GM23338 (cell line): ENCODE data around the gene AGAP3. TPM values are rescaled to one million over a fixed set of nuclear protein-coding genes. Genes with fewer than 3 reads are reported as not detected.

ENCODE experiments used
- ATAC-seq: fragments of 200-7000 bp; cut with Tn5 transposase; 3 replicates; pipeline ENCODE4 v1.9.1; 2020
- DNase-seq: peaks from one replicate; pipeline ENCODE4 v3.0.0-alpha.2; 2015; ENCODE audit warnings: low spot score
- H2AFZ ChIP-seq: fragments of 200-600 bp; sonication (generic); 2 replicates; pipeline ENCODE4 v1.8.0; 2016; ENCODE audit warnings: antibody characterized with exemption, mild to moderate bottlenecking, moderate library complexity
- H3F3A ChIP-seq: fragments of 200-600 bp; sonication (generic); replicated peaks from 2 replicates; pipeline ENCODE4 v1.8.0; 2017; ENCODE audit warnings: antibody characterized with exemption, mixed run types, low read depth
- H3K27ac ChIP-seq: fragments of 200-600 bp; sonication (generic); 2 replicates; pipeline ENCODE4 v1.6.1; 2016; ENCODE audit warnings: low read depth
- H3K27me3 ChIP-seq: fragments of 200-600 bp; sonication (generic); 2 replicates; pipeline ENCODE4 v1.8.0; 2016; ENCODE audit warnings: mild to moderate bottlenecking, mixed run types, moderate library complexity; ENCODE audit not compliant: insufficient read depth
- H3K36me3 ChIP-seq: fragments of 200-600 bp; sonication (generic); 2 replicates; pipeline ENCODE4 v1.8.0; 2016; ENCODE audit warnings: mild to moderate bottlenecking; ENCODE audit not compliant: insufficient read depth
- H3K4me1 ChIP-seq: fragments of 200-600 bp; sonication (generic); 2 replicates; pipeline ENCODE4 v1.8.0; 2016; ENCODE audit warnings: mild to moderate bottlenecking, moderate library complexity; ENCODE audit not compliant: insufficient read depth
- H3K4me2 ChIP-seq: fragments of 200-600 bp; sonication (generic); 2 replicates; pipeline ENCODE4 v1.7.1; 2017; ENCODE audit warnings: mixed run types
- H3K4me3 ChIP-seq: fragments of 200-600 bp; sonication (generic); 2 replicates; pipeline ENCODE4 v1.6.1; 2016; ENCODE audit warnings: mixed run types
- H3K79me2 ChIP-seq: fragments of 200-600 bp; sonication (generic); replicated peaks from 2 replicates; pipeline ENCODE4 v1.8.0; 2017; ENCODE audit warnings: mild to moderate bottlenecking; ENCODE audit not compliant: insufficient read depth
- H3K9me2 ChIP-seq: fragments of 200-600 bp; sonication (generic); 2 replicates; pipeline ENCODE4 v1.8.0; 2017; ENCODE audit not compliant: insufficient read depth
- H4K20me1 ChIP-seq: fragments of 200-600 bp; sonication (generic); replicated peaks from 2 replicates; pipeline ENCODE4 v1.8.0; 2017; ENCODE audit warnings: mild to moderate bottlenecking; ENCODE audit not compliant: insufficient read depth
- H3K27ac Mint-ChIP-seq: 2 replicates; pipeline ENCODE4 v1.8.0; 2020; ENCODE audit warnings: inconsistent platforms, mild to moderate bottlenecking, moderate library complexity, mixed read lengths
- H3K27me3 Mint-ChIP-seq: 3 replicates; pipeline ENCODE4 v1.8.0; 2022; ENCODE audit warnings: low read depth, mild to moderate bottlenecking, moderate library complexity, mixed read lengths, inconsistent platforms; ENCODE audit not compliant: insufficient read depth, poor library complexity
- H3K36me3 Mint-ChIP-seq: 3 replicates; pipeline ENCODE4 v1.8.0; 2021; ENCODE audit warnings: low read depth, mild to moderate bottlenecking, inconsistent platforms, moderate library complexity, mixed read lengths
- H3K4me1 Mint-ChIP-seq: 3 replicates; pipeline ENCODE4 v1.8.0; 2020; ENCODE audit warnings: mild to moderate bottlenecking, inconsistent platforms, mixed read lengths
- H3K4me3 Mint-ChIP-seq: 3 replicates; pipeline ENCODE4 v1.8.0; 2021; ENCODE audit warnings: moderate library complexity, mild to moderate bottlenecking, inconsistent platforms, mixed read lengths
- H3K9me3 Mint-ChIP-seq: 3 replicates; pipeline ENCODE4 v1.8.0; 2020; ENCODE audit warnings: moderate library complexity, mild to moderate bottlenecking, inconsistent platforms, mixed read lengths
- CREB1 ChIP-seq: fragments of 250-450 bp; sonication (Bioruptor Pico); IDR thresholded peaks from 2 replicates; pipeline ENCODE4 v1.5.0; 2020; ENCODE audit warnings: low read depth, mild to moderate bottlenecking, moderate library complexity
- CTCF ChIP-seq, 2 experiments: fragments of 200-600 bp in 1 of 2; sonication (generic) in 1 of 2; conservative IDR thresholded peaks; 2 replicates each; pipeline versions ENCODE4 v1.5.1 to v1.6.1; 2016 to 2017; ENCODE audit warnings: antibody characterized with exemption in 2 of 2, low read depth in 2 of 2, mild to moderate bottlenecking in 2 of 2, moderate library complexity in 1 of 2
- EZH2 ChIP-seq: fragments of 200-600 bp; sonication (generic); IDR thresholded peaks from one replicate; pipeline ENCODE4 v1.8.0; 2017; ENCODE audit warnings: antibody characterized with exemption, mild to moderate bottlenecking, low read depth; ENCODE audit not compliant: unreplicated experiment
- EZH2phosphoT487 ChIP-seq: fragments of 200-600 bp; sonication (generic); IDR thresholded peaks from one replicate; pipeline ENCODE4 v1.8.1; 2018; ENCODE audit warnings: antibody characterized with exemption; ENCODE audit not compliant: unreplicated experiment
- JUNB ChIP-seq: IDR thresholded peaks from one replicate; pipeline ENCODE4 v1.6.1; 2016; ENCODE audit warnings: antibody characterized with exemption; ENCODE audit not compliant: unreplicated experiment
- NANOG ChIP-seq: IDR thresholded peaks from 2 replicates; pipeline ENCODE4 v1.6.1; 2016; ENCODE audit warnings: antibody characterized with exemption, borderline replicate concordance
- POLR2AphosphoS5 ChIP-seq: IDR thresholded peaks from 2 replicates; pipeline ENCODE4 v1.6.1; 2016; ENCODE audit warnings: antibody characterized with exemption, low read depth
- STAT1 ChIP-seq: IDR thresholded peaks from one replicate; pipeline ENCODE4 v1.6.1; 2016; ENCODE audit warnings: antibody characterized with exemption; ENCODE audit not compliant: unreplicated experiment
- ZNF331 ChIP-seq: fragments of 250-450 bp; sonication (Bioruptor Pico); IDR thresholded peaks from 2 replicates; pipeline ENCODE4 v1.5.0; 2020; ENCODE audit warnings: low read depth, mild to moderate bottlenecking, moderate library complexity
- polyA plus RNA-seq: library from polyadenylated mRNA; unstranded; fragments of >200 nt; fragmentation: Nextera tagmentation; extraction: Ambion mirVana; gene quantifications from 2 replicates; pipeline ENCODE4 v1.2.1, GENCODE V29; 2016
- total RNA-seq: library from RNA; depleted of rRNA; stranded (reverse); fragments of >200 nt; shearing (Covaris generic); gene quantifications from 2 replicates; pipeline ENCODE4 v1.2.3, GENCODE V29; 2014
- TF ChIP-seq, protein P1 (sequence below): fragments of 250-450 bp; sonication (Bioruptor Pico); IDR thresholded peaks from 2 replicates; pipeline ENCODE4 v1.5.0; 2020; ENCODE audit warnings: mild to moderate bottlenecking, moderate library complexity
- TF ChIP-seq, protein P2 (sequence below): IDR thresholded peaks from 2 replicates; pipeline ENCODE4 v1.6.1; 2016; ENCODE audit warnings: antibody characterized with exemption

The AGAP3 gene
- total and polyA plus RNA-seq, 2 experiments from 2014 or later = 24.0 to 39.2 TPM

- DNase-seq (no peak), ATAC-seq (no peak)
- no peak overlapping the region for H3K27ac Mint-ChIP-seq
- Histone ChIP-seq H3K79me2 (no peaks in the 10 kb centered on the region), H4K20me1 (peaks cover 11% of the 10 kb centered on the region), H3K9me2 (no peaks in the 10 kb centered on the region), H3K27me3 (peaks cover 98% of the 10 kb centered on the region), H3K4me3 (peak overlapping the region; percentile 65; the same call in 1 of the 2 replicates), H3K36me3 (no peaks in the 10 kb centered on the region), H2AFZ (no peak overlapping the region; the same call in 1 of the 2 replicates), H3F3A (peaks cover 13% of the 10 kb centered on the region; the same call in 1 of the 2 replicates), H3K27ac (no peak overlapping the region), H3K4me2 (peak overlapping the region; percentile 87), H3K4me1 (peaks cover 10% of the 10 kb centered on the region)
- TF ChIP-seq POLR2AphosphoS5 (no peak), ZNF331 (no peak)
- H3K4me3 Mint-ChIP-seq = peak overlapping the region; percentile 73
- peaks cover 48% of the 10 kb centered on the region for H3K27me3 Mint-ChIP-seq
- H3K4me1 Mint-ChIP-seq = peaks cover 13% of the 10 kb centered on the region
- H3K36me3 Mint-ChIP-seq = peaks cover 10% of the 10 kb centered on the region; the same call in 2 of the 3 replicates
- H3K9me3 Mint-ChIP-seq = peaks cover 14% of the 10 kb centered on the region
Measured at GRCh38 chr7:151168787-151169162, 82.5 kb downstream of the AGAP3 start.

DNA sequence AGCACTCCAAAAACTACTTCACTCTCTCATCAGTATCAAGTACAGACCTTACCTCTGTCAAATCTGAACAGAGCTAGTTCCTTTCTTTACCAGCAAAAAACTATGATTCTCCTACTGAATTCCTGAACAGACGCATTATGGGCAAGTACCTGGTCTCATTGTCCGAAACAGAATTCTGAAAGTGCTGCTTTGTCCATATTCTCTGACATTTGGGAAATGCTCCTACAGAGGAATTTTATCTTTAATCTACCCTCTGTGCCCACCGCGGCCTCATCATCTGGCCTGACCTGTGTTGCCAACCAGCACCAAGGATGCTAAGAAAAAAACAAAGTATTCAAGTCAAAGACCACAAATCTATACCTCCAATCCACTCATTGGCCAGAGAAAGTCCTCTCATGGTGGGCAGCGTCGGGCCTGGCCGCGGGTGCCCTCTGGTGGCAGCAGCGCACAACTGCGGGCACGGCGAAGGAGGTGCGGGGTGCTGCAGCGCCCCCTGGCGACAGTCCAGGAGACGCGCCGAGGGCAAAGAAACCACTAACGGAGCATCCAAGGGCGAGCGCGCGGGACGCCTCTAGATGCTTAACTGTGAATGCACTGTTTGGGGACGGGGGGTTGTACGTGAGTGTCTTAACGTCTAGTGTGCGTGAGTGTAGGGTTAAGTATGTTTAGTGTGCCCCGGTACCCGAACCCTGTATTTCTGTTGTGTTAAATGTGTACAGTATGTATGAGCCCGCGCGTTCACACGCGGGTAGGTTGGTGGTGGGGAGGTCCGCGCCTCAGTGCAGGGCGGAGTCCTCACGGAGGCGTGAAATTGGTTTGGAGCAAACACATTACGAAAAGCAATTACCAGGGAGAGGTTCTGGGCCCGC, 86.2 kb downstream of the AGAP3 start:
- Histone ChIP-seq H3K27me3 (peaks cover 86% of the 10 kb centered on the region), H3K4me1 (peaks cover 5% of the 10 kb centered on the region; the same call in 1 of the 2 replicates)
- no peak overlapping the region for H3K27ac Mint-ChIP-seq
- TF ChIP-seq CTCF (conservative IDR thresholded peaks at IDR 0.05; ENCODE audit: low read depth in 2 of 2) (peak; percentile 100), STAT1 (no peak), CREB1 (peak; percentile 78), ZNF331 (no peak), JUNB (no peak), EZH2phosphoT487 (no peak), EZH2 (peak; percentile 12), NANOG (no peak), POLR2AphosphoS5 (no peak)
- TF ChIP-seq, protein P1, sequence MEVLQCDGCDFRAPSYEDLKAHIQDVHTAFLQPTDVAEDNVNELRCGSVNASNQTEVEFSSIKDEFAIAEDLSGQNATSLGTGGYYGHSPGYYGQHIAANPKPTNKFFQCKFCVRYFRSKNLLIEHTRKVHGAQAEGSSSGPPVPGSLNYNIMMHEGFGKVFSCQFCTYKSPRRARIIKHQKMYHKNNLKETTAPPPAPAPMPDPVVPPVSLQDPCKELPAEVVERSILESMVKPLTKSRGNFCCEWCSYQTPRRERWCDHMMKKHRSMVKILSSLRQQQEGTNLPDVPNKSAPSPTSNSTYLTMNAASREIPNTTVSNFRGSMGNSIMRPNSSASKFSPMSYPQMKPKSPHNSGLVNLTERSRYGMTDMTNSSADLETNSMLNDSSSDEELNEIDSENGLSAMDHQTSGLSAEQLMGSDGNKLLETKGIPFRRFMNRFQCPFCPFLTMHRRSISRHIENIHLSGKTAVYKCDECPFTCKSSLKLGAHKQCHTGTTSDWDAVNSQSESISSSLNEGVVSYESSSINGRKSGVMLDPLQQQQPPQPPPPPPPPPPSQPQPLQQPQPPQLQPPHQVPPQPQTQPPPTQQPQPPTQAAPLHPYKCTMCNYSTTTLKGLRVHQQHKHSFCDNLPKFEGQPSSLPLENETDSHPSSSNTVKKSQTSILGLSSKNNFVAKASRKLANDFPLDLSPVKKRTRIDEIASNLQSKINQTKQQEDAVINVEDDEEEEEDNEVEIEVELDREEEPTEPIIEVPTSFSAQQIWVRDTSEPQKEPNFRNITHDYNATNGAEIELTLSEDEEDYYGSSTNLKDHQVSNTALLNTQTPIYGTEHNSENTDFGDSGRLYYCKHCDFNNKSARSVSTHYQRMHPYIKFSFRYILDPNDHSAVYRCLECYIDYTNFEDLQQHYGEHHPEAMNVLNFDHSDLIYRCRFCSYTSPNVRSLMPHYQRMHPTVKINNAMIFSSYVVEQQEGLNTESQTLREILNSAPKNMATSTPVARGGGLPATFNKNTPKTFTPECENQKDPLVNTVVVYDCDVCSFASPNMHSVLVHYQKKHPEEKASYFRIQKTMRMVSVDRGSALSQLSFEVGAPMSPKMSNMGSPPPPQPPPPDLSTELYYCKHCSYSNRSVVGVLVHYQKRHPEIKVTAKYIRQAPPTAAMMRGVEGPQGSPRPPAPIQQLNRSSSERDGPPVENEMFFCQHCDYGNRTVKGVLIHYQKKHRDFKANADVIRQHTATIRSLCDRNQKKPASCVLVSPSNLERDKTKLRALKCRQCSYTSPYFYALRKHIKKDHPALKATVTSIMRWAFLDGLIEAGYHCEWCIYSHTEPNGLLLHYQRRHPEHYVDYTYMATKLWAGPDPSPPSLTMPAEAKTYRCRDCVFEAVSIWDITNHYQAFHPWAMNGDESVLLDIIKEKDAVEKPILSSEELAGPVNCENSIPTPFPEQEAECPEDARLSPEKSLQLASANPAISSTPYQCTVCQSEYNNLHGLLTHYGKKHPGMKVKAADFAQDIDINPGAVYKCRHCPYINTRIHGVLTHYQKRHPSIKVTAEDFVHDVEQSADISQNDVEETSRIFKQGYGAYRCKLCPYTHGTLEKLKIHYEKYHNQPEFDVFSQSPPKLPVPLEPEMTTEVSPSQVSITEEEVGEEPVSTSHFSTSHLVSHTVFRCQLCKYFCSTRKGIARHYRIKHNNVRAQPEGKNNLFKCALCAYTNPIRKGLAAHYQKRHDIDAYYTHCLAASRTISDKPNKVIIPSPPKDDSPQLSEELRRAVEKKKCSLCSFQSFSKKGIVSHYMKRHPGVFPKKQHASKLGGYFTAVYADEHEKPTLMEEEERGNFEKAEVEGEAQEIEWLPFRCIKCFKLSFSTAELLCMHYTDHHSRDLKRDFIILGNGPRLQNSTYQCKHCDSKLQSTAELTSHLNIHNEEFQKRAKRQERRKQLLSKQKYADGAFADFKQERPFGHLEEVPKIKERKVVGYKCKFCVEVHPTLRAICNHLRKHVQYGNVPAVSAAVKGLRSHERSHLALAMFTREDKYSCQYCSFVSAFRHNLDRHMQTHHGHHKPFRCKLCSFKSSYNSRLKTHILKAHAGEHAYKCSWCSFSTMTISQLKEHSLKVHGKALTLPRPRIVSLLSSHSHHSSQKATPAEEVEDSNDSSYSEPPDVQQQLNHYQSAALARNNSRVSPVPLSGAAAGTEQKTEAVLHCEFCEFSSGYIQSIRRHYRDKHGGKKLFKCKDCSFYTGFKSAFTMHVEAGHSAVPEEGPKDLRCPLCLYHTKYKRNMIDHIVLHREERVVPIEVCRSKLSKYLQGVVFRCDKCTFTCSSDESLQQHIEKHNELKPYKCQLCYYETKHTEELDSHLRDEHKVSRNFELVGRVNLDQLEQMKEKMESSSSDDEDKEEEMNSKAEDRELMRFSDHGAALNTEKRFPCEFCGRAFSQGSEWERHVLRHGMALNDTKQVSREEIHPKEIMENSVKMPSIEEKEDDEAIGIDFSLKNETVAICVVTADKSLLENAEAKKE (CRISPR knock-in tag) = no peak
- TF ChIP-seq, protein P2, sequence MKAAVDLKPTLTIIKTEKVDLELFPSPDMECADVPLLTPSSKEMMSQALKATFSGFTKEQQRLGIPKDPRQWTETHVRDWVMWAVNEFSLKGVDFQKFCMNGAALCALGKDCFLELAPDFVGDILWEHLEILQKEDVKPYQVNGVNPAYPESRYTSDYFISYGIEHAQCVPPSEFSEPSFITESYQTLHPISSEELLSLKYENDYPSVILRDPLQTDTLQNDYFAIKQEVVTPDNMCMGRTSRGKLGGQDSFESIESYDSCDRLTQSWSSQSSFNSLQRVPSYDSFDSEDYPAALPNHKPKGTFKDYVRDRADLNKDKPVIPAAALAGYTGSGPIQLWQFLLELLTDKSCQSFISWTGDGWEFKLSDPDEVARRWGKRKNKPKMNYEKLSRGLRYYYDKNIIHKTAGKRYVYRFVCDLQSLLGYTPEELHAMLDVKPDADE = no peak

More for the DNA sequence above, 86.2 kb downstream of the AGAP3 start:
- Histone ChIP-seq H3K9me2 (0 out of 2 replicates have a peak, but pooled peaks cover 5% of the 10 kb centered on the region), H3F3A (peaks cover 13% of the 10 kb centered on the region; the same call in 1 of the 2 replicates), H3K4me2 (0 out of 2 replicates have a peak overlapping the region, but pooled peaks have one; percentile 51), H3K79me2 (no peaks in the 10 kb centered on the region), H4K20me1 (peaks cover 6% of the 10 kb centered on the region; the same call in 1 of the 2 replicates), H2AFZ (no peak overlapping the region), H3K4me3 (no peak overlapping the region), H3K36me3 (no peaks in the 10 kb centered on the region), H3K27ac (no peak overlapping the region)
- Mint-ChIP-seq H3K27me3 (peaks cover 67% of the 10 kb centered on the region), H3K36me3 (peaks cover 13% of the 10 kb centered on the region; the same call in 2 of the 3 replicates), H3K4me3 (no peak overlapping the region), H3K4me1 (peaks cover 21% of the 10 kb centered on the region), H3K9me3 (peaks cover 26% of the 10 kb centered on the region)
- peak; percentile 36 for ATAC-seq
- peak; percentile 85 for DNase-seq
